GM19438 (cell line): ENCODE data around the gene H2BW1.
"Not testable (repeated sequence)": the region's sequence is repeated elsewhere in the genome, so short reads cannot be mapped to it uniquely, and the experiment has no call there.

Experiments used
- ATAC-seq: cut with Tn5 transposase; IDR thresholded peaks from one replicate; pipeline ENCODE4 v1.9.1; 2021; ENCODE audit warnings: low read depth; ENCODE audit not compliant: unreplicated experiment

H2BW1 gene, protein sequence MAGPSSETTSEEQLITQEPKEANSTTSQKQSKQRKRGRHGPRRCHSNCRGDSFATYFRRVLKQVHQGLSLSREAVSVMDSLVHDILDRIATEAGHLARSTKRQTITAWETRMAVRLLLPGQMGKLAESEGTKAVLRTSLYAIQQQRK

DNA sequence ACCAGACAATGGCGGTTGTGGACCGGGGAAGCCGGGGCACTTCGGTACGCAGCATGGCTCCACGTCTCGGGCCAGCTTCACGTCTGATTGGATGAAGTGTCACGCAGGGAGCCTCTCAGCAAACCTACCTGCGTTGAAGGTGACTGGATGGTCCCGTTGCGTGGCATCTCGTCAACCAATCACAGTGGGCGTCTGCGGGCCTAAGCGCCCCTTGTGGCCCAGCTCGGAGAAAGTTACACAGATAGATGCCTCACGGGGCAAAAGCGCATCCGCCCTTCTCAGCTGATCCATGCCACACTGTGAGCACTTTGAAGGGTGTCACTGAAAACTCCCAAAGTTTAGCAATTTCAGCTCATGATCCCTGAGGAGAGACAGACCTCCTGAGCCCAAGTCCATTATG, at the start of gene H2BW1:
H2BW1 (minus strand) TSS at position 103 of the 400 bp plus-strand sequence. CDS start 132 bp downstream, outside the sequence.
- no peak for ATAC-seq

DNA sequence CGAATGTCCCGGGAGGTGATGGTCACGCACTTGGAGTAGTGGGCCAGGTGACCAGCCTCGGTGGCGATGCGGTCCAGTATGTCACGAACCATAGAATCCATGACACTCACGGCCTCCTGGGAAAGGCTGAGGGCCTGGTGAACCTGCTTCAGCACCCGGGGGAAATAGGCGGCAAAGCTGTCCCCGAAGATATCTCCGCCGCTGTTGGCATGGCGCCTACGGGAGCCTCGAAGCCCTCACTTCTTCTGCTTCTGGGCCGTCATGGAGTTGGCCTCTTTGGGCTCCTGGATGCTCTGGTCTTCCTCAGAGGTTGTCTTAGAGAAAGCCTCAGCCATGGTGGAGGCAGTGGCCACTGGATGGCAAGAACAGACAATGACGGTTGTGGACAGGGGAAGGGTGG, 49.1 kb upstream of the H2BW1 start:
- not testable (repeated sequence) for ATAC-seq

DNA sequence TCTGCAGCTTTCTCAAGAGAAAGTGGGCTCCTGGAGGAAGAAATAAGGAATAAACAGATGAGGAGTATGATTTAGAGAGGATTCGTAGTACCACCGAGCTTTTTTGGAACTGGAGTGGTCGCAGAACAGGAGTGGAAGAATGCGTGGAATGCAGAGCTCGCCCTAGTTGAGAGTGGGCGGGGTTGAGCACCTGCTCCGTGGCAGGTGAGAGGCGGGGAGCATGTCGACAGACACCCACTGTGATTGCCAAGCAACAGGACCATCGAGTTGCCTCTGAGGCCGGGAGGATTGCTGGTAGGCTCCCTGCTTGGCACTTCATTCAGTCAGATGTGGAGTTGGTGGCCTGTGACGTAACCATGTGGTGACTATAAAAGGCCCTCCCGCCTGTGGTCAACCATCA, 41.4 kb upstream of the H2BW1 start:
- not testable (repeated sequence) for ATAC-seq

DNA sequence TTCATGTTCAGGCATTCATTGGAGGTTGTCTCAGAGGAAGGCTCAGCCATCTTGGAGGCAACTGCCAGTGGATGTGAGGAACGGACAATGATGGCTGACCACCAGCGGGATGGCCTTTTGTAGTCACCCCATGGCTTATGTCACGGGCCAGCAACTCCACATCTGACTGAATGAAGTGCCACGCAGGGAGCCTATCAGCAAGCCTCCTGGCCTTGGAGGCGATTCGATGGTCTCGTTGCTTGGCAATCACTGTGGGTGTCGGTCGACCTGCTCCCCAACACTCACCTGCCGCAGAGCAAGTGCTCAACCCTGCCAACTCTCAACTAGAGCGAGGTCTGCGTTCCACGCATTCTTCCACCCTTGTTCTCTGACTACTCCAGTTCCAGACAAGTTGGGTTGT, 33.7 kb upstream of the H2BW1 start:
- no peak for ATAC-seq

DNA sequence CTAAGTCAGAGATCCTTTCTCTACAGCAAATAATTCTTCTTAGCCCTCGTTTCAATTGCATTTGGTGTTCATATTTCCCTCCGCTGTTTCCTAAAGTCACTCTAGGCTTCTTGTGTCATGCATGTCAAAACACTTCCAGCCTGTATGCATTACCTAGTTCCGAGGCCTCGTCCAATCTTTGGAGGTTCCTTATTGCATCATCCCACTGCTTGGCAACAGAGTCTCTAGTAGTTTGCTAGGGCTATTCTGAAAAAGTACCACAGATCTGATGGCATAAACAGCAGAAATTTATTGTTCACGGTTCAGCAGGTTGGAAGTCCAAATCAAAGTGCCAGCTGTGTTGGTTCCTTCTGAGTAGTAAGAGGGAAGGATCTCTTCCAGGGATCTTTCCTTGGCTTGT, 32.1 kb upstream of the H2BW1 start:
- ATAC-seq: no peak

DNA sequence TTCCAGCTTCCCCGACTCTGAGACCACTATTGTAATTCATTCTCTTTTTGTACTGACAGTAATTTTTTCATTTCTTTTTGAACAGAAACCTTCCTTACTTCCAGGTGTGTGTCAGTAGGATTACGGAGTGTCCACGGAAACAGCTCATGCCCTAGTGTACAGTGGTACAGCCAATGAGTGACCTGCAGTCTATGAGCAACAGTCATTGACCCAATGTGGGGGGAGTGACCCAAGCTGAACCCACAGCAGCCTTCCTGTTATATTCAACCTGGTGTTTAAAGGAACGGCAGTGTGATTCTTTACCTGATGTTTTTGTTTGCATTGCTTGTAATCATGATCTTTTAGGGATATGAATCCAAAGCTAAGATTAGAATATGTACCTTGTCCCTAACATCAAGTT, 27.5 kb upstream of the H2BW1 start:
- no peak for ATAC-seq

DNA sequence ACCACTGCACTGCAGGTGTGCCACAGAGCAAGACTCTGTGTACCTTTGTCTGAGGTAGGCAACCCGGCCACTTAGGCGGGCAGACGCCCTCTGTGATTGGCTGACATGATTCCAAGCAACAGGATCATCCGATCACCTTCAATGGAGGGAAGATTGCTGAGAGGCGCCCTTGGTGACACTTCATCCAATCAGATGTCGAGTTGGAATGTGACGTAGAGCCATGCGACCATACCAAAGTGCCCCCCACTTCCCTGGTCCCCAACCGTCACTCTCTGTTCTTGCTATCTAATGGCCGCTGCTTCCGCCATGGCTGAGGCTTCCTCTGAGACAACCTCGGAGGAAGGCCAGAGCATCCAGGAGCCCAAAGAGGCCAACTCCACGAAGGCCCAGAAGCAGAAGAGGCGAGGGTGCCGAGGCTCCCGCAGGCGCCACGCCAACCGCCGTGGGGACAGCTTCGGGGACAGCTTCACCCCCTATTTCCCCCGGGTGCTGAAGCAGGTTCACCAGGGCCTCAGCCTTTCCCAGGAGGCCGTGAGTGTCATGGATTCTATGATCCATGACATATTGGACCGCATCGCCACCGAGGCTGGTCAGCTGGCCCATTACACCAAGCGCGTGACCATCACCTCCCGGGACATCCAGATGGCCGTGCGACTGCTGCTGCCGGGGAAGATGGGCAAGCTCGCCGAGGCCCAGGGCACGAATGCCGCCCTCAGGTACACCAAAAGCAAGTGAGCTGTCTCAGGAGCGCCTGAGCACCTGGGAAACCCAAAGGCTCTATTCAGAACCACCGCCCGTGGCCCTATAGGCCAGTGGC, 26.4 kb upstream of the H2BW1 start, which contains the start of gene H2BW2:
H2BW2 (plus strand) TSS at position 268 of the 817 bp plus-strand sequence; CDS start at position 307, 39 bp downstream.
- no peak for ATAC-seq

DNA sequence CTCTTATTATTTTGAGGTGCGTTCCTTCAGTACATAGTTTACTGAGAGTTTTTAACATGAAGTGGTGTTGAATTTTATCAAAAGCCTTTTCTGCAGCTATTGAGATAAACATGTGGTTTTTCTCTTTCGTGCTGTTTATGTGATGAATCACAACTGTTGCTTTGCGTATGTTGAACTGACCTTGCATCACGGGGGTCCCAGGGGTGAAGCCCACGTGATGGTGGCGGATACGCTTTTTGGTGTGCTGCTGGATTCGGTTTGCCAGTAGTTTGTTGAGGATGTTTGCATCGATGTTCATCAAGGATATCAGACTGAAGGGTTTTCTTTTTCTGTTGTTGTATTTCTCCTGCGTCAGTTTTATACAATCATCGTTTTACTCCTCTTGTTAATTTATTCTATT, 4.6 kb upstream of the H2BW1 start:
- ATAC-seq: no peak

DNA sequence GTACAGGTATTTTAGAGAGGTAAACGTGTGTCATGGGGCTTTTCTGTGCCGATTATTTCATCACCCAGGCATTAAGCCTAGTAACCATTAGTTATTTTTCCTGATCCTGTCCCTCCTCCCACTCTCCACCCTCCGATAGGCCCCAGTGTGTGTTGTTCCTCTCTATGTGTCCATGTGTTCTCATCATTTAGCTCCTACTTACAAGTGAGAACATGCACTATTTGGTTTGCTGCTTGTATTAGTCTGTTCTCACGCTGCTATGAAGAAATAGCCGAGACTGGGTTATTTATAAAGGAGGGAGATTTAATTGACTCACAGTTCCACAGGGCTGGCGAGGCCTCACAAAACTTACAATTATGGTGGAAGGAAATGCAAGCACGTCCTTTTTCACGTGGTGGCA, 2.1 kb upstream of the H2BW1 start:
- ATAC-seq: not testable (repeated sequence)

DNA sequence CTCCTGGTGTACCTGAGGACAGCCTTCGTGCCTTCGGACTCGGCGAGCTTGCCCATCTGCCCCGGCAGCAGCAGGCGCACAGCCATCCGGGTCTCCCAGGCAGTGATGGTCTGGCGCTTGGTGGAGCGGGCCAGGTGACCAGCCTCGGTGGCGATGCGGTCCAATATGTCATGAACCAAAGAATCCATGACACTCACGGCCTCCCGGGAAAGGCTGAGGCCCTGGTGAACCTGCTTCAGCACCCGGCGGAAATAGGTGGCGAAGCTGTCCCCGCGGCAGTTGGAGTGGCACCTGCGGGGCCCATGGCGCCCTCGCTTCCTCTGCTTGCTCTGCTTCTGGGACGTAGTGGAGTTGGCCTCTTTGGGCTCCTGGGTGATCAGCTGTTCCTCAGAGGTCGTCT, 350 bp downstream of the H2BW1 start:
- ATAC-seq: no peak

DNA sequence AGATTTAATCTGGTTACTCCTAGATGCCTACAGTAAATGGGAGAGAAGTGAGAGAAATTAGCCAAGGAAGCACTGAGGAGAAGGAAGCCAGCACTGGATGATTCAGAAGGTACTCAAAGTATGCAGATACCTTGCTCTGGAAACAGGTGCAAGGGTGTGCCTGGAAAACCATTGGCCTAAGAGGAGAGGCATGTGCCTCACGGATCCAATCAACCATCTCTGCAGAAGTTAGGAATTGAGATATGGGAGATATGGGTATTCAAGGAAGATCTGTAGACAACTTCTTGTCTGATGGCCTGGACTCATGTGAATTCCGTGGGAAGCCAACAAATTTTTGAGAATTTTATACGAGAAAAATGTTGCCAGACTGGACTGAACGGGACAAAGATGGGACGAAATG, 4.7 kb downstream of the H2BW1 start:
- no peak for ATAC-seq

DNA sequence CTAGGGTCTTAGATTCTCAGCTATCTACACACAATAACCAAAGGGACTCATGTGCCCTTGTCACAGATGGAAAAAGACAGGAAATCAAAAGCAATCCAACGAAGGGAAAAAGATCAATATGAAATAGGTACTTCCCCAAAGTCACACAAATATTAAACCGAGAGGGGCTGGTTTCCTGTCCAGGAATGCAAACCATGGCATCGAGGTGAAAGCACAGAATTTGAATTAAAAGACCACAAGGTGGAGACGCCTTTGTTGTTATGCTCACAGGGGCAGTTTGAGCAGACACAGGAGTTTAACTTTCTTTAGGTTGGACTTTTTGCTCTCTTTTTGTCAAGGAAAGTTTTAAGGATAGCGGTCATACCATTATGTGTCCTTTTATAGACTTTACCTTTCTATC, 14.3 kb downstream of the H2BW1 start:
- ATAC-seq: peak; percentile 84

DNA sequence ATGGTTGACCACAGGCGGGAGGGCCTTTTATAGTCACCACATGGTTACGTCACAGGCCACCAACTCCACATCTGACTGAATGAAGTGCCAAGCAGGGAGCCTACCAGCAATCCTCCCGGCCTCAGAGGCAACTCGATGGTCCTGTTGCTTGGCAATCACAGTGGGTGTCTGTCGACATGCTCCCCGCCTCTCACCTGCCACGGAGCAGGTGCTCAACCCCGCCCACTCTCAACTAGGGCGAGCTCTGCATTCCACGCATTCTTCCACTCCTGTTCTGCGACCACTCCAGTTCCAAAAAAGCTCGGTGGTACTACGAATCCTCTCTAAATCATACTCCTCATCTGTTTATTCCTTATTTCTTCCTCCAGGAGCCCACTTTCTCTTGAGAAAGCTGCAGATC, 30.0 kb downstream of the H2BW1 start:
- not testable (repeated sequence) for ATAC-seq

DNA sequence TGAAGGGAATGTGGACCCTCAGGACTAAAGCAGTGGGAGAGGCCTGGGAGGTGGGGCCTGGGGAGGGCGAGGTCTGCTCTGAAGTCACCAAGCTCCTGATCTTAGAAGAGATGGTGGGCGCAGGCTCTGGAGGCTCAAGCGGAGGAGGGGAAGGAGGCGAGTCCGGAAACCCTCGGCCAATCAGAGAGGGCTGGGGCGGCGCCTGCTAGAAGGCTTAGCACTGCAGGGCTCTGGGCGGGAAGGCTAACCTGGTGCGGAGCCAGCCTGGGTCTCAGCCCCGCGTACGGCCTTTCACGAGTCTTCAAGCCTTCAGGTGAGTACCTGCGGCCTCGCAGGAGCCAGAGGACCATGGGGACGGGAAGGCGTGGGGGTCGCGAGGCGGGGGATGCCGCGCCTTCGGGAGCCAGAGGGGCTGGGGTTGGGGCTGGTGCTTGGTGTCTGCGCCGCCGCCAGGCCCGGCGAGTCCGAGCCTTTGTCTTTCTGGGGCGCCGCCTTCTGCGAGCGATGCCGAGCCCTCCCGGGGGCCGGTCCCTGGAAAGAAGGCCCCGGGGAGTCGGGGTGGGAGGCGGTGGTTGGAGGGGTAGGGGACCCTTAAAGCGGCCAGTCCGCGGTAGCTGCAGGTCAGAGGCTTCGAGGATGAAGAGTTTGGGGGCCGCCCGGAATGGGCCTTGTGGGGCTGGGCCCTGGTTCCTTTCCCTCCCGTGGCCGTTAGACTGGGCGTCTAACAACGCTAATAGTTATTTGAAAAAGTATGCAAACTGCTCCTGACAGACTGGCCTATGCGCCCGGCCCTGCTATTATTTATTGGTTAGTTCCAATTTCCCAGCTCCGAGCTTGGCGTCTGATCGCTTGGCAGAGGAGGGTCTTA, 50.9 kb downstream of the H2BW1 start, which contains the start of gene TMSB15B:
TMSB15B (plus strand) TSS at position 217 of the 868 bp plus-strand sequence.
- peak; percentile 95 for ATAC-seq
